Upper lobe of right lung (tissue), 1 donor: ENCODE data around the gene RCAN1. TPM values are rescaled to one million over a fixed set of nuclear protein-coding genes. Genes with fewer than 3 reads are reported as not detected.

Experiments
- ATAC-seq: fragments of 200-7000 bp; cut with Tn5 transposase; one replicate; pipeline ENCODE4 v1.9.1; 2020; ENCODE audit warnings: mild to moderate bottlenecking, moderate library complexity
- DNase-seq: peaks from one replicate; pipeline ENCODE4 v3.0.0-alpha.2; 2020
- H3K27ac ChIP-seq: fragments of 200-600 bp; one replicate; pipeline ENCODE4 v1.8.0; 2022
- H3K27me3 ChIP-seq: fragments of 200-600 bp; one replicate; pipeline ENCODE4 v1.8.0; 2022; ENCODE audit warnings: mild to moderate bottlenecking
- H3K36me3 ChIP-seq: fragments of 200-600 bp; one replicate; pipeline ENCODE4 v1.8.0; 2022
- H3K4me1 ChIP-seq: fragments of 200-600 bp; one replicate; pipeline ENCODE4 v1.8.0; 2022
- H3K4me3 ChIP-seq: fragments of 200-600 bp; one replicate; pipeline ENCODE4 v1.8.0; 2022; ENCODE audit warnings: mild to moderate bottlenecking
- H3K9me3 ChIP-seq: fragments of 200-600 bp; one replicate; pipeline ENCODE4 v1.8.0; 2022
- intact Hi-C: fragments of 100-400 bp; cut with DNase I; formaldehyde crosslinking; loops from one replicate; pipeline ENCODE4 v1.11.0; 2022
- long read RNA-seq: library from polyadenylated mRNA; unstranded; transcript quantifications from one replicate; pipeline ENCODE4 v2.0.0, GENCODE V29; 2021
- total RNA-seq: library from RNA; stranded (reverse); fragmentation: NEBNext Ultra II Directional; extraction: Animal tissue kit (Norgen Biotek cat#: 25700); gene quantifications from one replicate; pipeline ENCODE4 v1.2.1, GENCODE V29; 2021
- TF ChIP-seq, protein P1 (sequence below): fragments of 200-600 bp; IDR thresholded peaks from one replicate; pipeline ENCODE4 v1.8.0; 2022; ENCODE audit warnings: antibody characterized with exemption
- donor health status: DM: no; HTN: yes; CAD: no; lungs with severe emphysema.

RCAN1 gene
- 26.9 TPM for total RNA-seq
- long read RNA-seq, transcript RCAN1-202 (4 exons, 2,408 nt): minor isoform, 8 of 65 reads
- long read RNA-seq, transcript RCAN1-201 (4 exons, 2,490 nt): major isoform, 52 of 65 reads
- long read RNA-seq, partial matches to known transcripts: 1 of 65 reads
- long read RNA-seq, other reads (novel, unspliced or antisense): 3 of 65 reads

DNA sequence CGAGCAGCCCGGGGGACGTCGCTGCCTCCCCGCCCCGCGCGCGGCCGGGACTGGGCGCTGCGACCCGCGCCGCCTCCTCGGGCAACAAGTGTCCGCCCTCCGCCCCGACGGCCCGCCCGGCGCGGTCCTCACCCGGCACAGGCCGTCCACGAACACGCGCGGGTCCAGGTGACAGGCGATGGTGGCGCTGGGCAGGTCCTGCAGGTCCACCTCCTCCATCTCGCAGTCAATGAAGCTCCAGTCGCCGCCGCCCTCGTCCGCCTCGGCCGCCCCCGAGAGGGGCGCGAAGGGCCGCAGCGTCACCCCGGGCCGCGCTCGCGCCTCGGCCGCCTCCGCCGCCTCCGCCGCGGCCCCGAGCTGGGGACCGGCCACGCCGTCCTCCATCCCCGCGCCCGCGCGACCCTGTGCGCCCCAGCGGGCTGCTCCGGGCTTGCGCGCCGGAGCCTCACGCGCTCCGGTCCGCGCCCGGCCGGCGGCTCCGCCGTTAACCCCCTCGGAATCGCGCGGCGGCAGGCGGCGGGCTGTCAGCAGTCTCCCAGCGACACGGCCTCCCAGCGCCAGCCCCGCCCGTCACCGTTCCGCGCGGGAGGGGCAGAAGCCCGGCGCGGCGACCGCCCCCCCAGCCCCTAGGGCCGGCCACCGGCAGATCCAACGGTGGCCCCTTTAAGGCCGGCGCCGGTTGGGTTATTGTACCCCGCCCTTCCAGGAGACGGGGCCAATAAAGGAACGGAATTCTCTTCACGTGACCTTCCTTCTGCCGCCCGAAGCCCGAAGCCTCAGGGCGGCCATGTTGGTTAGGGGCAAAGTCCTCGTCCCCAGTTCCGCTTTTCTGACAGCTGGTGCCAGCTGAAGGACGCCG lies at the start of gene RCAN1:
TSS of gene RCAN1 (minus strand) at position 486 of the 859 bp plus-strand sequence. CDS start at position 384, 102 bp downstream.
- Histone ChIP-seq H3K4me1 (peaks cover 14% of the 10 kb centered on the region), H3K27me3 (no peaks in the 10 kb centered on the region), H3K36me3 (no peaks in the 10 kb centered on the region), H3K27ac (peak within 1 kb of the TSS; percentile 81), H3K9me3 (no peaks in the 10 kb centered on the region), H3K4me3 (peak within 1 kb of the TSS; percentile 70)
- intact Hi-C loops: no loop called here
- TF ChIP-seq, protein P1, sequence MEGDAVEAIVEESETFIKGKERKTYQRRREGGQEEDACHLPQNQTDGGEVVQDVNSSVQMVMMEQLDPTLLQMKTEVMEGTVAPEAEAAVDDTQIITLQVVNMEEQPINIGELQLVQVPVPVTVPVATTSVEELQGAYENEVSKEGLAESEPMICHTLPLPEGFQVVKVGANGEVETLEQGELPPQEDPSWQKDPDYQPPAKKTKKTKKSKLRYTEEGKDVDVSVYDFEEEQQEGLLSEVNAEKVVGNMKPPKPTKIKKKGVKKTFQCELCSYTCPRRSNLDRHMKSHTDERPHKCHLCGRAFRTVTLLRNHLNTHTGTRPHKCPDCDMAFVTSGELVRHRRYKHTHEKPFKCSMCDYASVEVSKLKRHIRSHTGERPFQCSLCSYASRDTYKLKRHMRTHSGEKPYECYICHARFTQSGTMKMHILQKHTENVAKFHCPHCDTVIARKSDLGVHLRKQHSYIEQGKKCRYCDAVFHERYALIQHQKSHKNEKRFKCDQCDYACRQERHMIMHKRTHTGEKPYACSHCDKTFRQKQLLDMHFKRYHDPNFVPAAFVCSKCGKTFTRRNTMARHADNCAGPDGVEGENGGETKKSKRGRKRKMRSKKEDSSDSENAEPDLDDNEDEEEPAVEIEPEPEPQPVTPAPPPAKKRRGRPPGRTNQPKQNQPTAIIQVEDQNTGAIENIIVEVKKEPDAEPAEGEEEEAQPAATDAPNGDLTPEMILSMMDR: no peak
- ATAC-seq (peak; percentile 99), DNase-seq (peak; percentile 94)

DNA sequence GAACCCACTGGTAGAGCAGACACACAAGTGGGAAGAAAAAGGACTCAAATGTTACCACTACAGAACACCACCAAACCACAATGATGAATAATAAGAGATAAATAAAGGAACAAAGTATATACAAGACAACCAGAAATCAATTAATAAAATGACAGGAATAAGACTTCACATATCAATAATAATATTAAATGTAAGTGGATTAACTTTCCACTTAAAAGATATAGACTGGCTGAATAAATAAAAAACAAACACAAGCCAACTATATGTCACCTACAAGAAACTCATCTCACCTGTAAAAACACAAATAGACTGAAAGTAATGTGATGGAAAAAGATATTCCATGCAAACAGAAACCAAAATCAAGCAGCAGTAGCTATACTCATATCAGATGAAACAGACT lies 46.9 kb upstream of the RCAN1 start:
- Histone ChIP-seq H3K4me3 (no peak overlapping the region), H3K4me1 (no peaks in the 10 kb centered on the region), H3K36me3 (no peaks in the 10 kb centered on the region), H3K27ac (no peak overlapping the region), H3K9me3 (peaks cover 13% of the 10 kb centered on the region), H3K27me3 (peaks cover 3% of the 10 kb centered on the region)
- no peak for ATAC-seq
- intact Hi-C loops: no loop called here
- DNase-seq: no peak
- TF ChIP-seq, protein P1: no peak

DNA sequence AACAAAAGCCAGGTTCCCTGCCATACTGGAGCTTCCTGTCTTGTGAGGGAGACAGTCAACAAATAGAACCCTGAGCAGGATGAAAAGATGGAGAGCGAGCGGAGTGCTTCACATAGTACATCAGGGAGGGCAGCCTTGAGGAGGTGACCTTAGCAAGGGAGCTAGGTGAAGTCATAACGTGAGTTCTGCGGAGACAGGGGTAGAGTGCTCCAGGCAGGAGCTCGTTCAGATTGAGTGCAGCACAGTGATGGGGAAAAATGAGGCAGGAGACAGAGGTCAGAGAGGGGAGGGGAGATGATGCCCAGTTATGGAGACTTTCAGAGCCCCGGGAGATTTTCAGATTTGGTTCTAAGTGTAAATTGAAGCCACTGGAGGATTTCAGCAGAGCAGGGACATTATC lies 38.6 kb upstream of the RCAN1 start:
- Histone ChIP-seq H3K4me1 (no peaks in the 10 kb centered on the region), H3K36me3 (no peaks in the 10 kb centered on the region), H3K9me3 (no peaks in the 10 kb centered on the region), H3K27ac (no peak overlapping the region), H3K4me3 (no peak overlapping the region), H3K27me3 (peaks cover 7% of the 10 kb centered on the region)
- no peak for DNase-seq
- ATAC-seq: no peak
- TF ChIP-seq, protein P1: no peak
- intact Hi-C loops: no loop called here

DNA sequence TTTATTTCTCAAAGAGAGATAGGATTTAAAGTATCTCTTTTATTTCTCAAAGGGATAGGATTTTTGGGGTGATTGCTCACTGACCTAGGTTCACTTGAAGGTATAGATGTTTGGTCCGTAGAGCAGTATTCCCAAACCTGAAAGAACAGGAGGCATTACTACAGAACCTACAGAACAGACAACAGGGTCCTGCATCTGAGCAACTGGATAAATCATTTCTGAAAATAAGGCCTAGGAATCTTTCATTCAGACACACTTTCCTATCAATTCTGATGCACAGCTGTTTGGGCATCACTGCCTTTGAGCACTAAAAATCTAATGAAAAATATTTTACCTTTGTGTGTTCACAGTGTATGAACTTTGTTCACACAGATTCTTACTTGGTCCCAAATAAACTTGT lies 36.7 kb upstream of the RCAN1 start:
- Histone ChIP-seq H3K27ac (no peak overlapping the region), H3K27me3 (peaks cover 1% of the 10 kb centered on the region), H3K36me3 (no peaks in the 10 kb centered on the region), H3K9me3 (no peaks in the 10 kb centered on the region), H3K4me1 (no peaks in the 10 kb centered on the region), H3K4me3 (no peak overlapping the region)
- TF ChIP-seq, protein P1: no peak
- intact Hi-C loops: no loop called here
- ATAC-seq (no peak), DNase-seq (no peak)

DNA sequence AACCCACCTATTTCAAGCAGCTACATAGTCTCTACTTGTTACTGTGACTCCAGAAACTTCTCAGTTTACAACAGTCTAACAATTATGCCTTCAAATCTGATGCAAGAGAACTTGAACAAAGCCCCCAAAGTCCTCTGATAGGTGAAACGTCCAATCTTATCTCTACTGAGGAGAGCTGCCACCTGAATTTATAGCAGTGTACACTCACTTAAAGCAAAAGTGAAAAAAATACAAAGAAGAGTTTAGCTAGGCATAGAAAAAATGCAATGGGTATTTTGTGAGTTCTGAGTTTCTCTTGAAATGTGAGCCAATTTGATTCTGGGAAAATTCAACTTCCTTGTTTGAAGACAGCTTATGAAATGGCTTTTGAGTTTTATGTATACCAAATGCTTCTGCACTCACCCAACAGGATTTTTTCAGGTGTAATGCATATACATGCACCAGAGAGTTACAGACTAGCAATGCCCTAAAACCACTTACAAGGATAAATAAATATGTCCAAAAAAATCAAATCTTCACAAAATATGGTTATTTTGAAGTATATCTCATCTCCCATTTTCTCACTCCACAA lies 36.0 kb upstream of the RCAN1 start:
- H3K4me1 ChIP-seq: no peaks in the 10 kb centered on the region
- H3K9me3 ChIP-seq: no peaks in the 10 kb centered on the region

More for the DNA sequence above, 36.0 kb upstream of the RCAN1 start:
- no peaks in the 10 kb centered on the region for H3K36me3 ChIP-seq
- H3K4me3 ChIP-seq: no peak overlapping the region
- DNase-seq (no peak), ATAC-seq (no peak)
- intact Hi-C loops: no loop called here
- TF ChIP-seq, protein P1: no peak
- no peak overlapping the region for H3K27ac ChIP-seq
- H3K27me3 ChIP-seq: no peaks in the 10 kb centered on the region
